C4-2B (cell line): Measurements from ENCODE around the gene NKD1.
"Not testable (repeated sequence)": the region's sequence is repeated elsewhere in the genome, so short reads cannot be mapped to it uniquely, and the experiment has no call there.

Experiments
- H3K27ac ChIP-seq: fragments of 450-650 bp; 2 replicates; pipeline ENCODE4 v1.5.1; 2017
- CTCF ChIP-seq: fragments of 450-650 bp; conservative IDR thresholded peaks from 2 replicates; pipeline ENCODE4 v1.5.1; 2017; ENCODE audit warnings: mild to moderate bottlenecking
- ZFX ChIP-seq: fragments of 450-650 bp; IDR thresholded peaks from 2 replicates; pipeline ENCODE4 v1.6.1; 2017

NKD1 gene

GRCh38 chr16:50575743-50576142, 27.5 kb downstream of the NKD1 start:
- no peak overlapping the region for H3K27ac ChIP-seq
- no peak for TF ChIP-seq CTCF
- TF ChIP-seq ZFX, result no peak

GRCh38 chr16:50576403-50577113, 28.4 kb downstream of the NKD1 start:
- TF ChIP-seq CTCF, result no peak
- no peak for TF ChIP-seq ZFX
- H3K27ac ChIP-seq, result no peak overlapping the region

- H3K27ac ChIP-seq, result no peak overlapping the region
- TF ChIP-seq ZFX (no peak), CTCF (no peak)
These were observed 29.9 kb downstream of the NKD1 start for GRCh38 chr16:50578137-50578536.

- H3K27ac ChIP-seq, result not testable (repeated sequence)
These were observed 31.2 kb downstream of the NKD1 start for GRCh38 chr16:50579373-50579772.

- TF ChIP-seq ZFX (no peak), CTCF (no peak)
- no peak overlapping the region for H3K27ac ChIP-seq
These were observed 32.1 kb downstream of the NKD1 start for GRCh38 chr16:50580180-50580798.

- TF ChIP-seq CTCF, result no peak
- TF ChIP-seq ZFX, result no peak
- no peak overlapping the region for H3K27ac ChIP-seq
These were observed 33.6 kb downstream of the NKD1 start for GRCh38 chr16:50581845-50582244.

GRCh38 chr16:50583211-50583610, 35.0 kb downstream of the NKD1 start:
- TF ChIP-seq CTCF (no peak), ZFX (no peak)
- H3K27ac ChIP-seq, result no peak overlapping the region
